Peyer's patch (tissue), 4 donors: ENCODE data around the gene SCYL1.

Experiments
- CTCF ChIP-seq, 6 experiments: fragments of 450-650 bp in 4 of 6; fragments of 200-600 bp in 2 of 6; sonication (generic) in 1 of 6; IDR thresholded peaks; one replicate each; pipeline ENCODE4 v1.5.1; 2017 to 2019; ENCODE audit warnings: antibody characterized with exemption in 6 of 6, mild to moderate bottlenecking in 3 of 6, moderate library complexity in 1 of 6
- POLR2A ChIP-seq, 2 donors: fragments of 450-650 bp; IDR thresholded peaks; one replicate each; pipeline ENCODE4 v1.5.1; 2017; ENCODE audit warnings: antibody characterized with exemption in 2 of 2, mild to moderate bottlenecking in 2 of 2, moderate library complexity in 2 of 2

- no peak for TF ChIP-seq CTCF (IDR thresholded peaks at IDR 0.05)
- no peak for TF ChIP-seq POLR2A (IDR thresholded peaks at IDR 0.05)
Measured at GRCh38 chr11:65496304-65497140, 28.4 kb upstream of the SCYL1 start.
